HUDEP-2 (cell line): ENCODE results near the gene STK24.

Experiments
- DNase-seq, 76 experiments: peaks; one replicate each; lab custom pipeline; 2025; ENCODE audit not compliant: unreplicated experiment in 76 of 76; lab: John Stamatoyannopoulos, UW

Gene STK24

DNA sequence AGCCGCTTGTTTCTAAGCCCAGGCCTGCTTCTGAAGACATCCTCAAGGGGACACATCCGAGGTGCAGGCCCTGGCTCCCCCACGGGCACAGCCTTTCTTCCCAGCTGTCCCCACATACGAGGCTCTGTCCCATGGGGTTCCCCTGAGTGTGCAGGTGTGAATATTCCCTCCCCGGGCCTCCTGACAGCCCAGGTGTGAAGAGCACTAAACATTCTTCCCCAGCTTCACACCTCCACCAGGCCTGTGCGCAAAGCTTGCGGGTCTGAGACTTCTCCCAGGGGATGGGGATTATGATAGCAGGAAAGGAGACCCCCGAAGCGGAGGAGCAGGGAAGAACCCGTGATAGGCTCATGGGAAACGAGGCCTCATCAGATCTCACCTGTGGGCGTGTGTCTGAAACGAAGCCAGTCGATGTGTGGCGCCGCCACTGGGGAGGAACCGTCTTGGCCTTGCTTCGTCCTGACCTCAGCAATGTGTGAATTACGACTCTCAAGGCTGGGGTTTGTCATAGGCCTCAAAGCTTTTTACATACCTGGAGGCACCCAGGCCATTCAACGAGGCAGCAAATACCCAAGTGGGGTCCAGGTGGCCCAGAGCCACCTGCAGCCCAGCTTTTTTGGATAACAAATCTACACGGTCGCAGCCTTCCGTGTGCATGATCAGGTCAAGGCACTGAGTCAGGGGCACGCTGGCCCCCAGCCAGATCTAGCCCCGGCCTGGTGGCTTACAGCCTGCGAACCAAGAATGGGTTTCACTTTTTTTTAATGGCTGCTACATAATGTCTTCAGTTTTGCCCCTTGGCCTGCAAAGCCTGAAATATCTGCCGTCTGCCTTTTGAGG is 134.3 kb downstream of the STK24 start:
- DNase-seq: no peak

DNA sequence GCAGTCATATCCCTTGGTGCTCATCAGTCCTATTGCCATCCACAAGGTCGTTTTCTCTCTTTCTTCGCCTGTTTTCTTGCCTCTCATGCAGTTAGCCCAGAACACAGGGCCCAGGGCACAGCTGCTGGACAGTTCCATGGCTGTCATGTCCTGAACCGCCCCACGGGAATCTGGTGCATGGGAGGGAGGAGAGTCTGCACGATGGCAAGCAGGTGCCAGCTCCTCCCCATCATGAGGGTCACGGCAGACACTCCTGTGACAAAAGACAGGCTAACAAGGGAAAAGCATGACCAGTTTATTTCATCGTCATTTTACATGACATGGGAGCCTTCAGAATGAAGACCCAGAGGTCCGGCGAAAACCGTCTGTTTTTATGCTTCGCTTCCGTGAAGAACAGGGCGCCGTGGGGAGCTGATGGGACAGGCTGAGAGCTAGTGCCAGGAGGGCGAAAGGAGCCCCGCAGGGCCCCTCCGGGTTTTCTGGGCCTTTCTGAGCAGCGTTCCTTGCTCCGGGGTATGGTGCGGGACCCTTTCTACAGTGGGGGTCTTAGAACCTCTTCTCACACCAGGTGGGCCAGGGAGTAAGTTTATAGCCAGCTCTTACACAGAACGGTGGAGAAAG is 135.7 kb downstream of the STK24 start:
- no peak for DNase-seq

DNA sequence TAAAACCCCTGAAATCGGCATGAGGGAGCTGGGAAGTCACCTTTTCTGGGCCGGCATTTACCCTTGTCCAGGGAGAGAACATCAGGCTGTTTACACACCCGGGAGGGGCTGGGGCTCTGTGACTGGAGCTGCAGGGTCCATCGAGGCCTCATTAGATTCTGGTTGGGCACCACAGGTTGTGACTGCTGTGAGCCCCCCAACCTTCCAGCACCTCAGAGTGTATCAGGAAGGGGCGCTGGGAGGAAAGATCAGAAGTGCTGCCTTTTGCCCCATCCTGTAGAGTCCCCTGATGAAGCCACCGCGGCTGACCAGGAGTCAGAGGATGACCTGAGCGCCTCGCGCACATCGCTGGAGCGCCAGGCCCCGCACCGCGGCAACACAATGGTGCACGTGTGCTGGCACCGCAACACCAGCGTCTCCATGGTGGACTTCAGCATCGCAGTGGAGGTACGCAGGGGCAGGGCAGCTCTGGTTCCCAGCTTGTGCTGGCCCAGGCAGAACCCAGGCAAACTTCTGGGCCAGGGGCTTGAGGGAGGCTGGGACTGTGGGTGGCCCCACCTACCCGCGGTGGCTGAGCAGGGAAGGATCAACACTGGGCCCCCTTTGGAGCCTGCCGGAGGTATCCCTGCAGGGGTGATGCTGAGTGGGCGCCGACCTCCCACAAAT is 136.4 kb downstream of the STK24 start:
- no peak for DNase-seq

DNA sequence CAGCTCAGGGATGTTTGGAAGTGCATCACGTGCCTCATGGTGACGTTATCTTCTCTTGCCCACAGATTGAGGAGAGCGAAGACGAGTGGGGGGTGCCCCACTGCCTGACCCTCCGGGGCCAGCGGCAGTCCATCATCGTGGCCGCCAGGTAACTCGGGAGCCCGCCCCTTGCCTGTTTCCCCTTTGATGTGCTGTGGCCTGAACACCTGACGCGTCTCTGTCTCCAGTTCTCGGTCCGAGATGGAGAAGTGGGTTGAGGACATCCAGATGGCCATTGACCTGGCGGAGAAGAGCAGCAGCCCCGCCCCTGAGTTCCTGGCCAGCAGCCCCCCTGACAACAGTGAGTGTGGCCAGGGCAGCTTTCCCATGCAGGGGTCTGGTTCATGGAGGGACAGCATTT is 137.0 kb downstream of the STK24 start:
- no peak for DNase-seq

DNA sequence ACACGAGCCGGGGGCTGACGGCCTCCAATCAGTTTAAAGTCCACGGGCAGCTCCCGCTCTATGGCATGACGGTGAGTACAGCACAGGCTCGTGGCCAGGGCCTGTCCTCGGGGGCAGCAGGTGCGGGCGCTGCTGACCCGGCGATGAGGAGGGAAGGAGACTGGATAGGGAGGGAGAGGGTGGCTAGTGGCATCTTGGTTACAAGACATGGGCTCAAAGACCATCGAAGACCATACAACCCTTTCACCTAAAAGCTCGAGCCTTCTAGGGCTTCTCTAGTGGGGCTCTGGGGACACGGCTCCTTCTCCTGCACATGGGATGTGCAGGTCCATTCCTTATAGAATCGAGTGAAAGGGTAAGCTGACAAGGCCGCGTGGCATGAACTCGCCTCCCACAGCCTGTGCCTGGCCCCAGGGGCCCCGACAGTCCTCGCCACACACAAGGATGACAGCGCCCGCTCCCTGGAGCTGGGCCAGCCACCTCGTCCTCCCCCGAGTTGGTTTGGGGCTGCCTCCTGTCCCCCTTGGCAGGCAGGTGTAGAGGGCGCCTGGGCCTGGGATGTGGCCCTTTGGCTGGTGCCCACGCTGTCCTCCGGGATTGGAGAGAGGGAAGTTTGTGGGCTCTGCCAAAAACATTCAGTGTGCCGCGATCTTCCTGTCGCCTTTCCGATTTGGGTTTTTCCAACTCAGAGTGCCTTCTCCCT is 137.6 kb downstream of the STK24 start:
- no peak for DNase-seq

DNA sequence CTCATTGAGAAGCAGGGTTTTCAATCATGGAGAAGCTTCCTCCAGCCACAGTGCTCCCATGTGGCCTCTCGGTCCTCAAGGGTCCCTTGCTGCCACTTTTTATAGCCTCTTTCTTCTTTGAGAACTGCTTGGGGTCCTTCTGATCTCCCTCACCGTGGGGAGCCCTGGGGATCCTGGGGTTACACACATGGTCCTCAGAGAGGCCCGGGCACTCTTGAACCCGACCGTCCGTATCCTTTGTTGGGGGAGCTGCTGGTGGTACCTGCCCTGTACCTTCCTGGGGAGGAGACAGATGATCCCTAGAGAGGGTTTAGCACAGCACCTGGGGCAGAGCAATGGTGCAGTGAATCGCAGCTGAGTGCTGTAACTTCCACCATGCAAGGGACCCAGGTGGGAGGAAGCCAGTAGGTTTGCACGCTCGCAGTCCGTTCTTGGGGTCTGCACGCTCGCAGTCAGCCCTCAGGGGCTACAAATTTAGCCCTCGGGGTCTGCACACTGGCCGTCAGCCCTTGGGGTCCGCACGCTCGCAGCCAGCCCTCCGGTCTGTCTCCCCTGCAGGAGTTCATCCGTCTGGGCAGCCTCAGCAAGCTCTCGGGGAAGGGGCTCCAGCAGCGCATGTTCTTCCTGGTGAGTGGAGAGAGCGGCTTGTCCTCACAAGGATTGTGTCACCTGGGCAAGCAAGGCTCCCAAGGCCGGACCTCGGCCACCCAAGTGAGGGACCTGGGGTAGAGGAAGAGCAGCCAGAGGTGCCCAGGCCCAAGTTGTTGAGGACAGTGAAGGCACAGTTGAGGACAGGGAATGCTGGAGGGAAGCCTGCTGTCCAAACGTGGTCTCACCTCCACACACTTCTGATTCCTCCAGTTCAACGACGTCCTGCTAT is 138.4 kb downstream of the STK24 start:
- DNase-seq: no peak

DNA sequence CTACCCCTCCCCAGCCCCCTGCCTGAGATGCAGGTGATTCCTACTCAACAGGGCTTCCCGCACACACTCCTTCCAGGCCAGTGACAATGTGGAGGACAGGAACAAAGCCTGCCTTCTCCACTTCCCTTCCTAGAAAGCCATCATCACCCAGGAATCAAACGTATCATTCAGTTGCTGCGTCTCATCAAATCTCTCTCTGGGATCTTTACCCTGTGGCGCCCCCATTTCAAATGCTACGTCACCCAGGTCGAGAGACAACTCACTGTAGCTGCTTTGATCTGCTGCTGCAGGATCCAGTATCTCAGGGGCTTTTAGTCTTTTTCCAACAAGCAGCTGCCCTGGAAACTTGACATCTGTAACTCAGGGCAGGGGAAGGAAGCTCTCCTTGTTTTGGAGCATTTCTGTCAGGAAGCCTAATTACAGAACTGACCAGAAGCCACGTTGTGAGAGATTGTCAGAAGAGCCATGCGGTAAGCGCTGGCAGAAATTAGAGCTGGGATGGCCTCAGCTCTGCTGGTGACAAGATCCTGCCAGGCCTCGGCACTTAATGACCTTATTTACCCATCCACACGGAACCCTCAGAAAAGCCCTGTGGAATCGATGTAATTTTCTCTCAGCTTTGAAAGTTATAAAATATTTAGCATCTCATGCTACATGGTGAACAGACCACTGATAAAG is 140.5 kb downstream of the STK24 start:
- DNase-seq: no peak

DNA sequence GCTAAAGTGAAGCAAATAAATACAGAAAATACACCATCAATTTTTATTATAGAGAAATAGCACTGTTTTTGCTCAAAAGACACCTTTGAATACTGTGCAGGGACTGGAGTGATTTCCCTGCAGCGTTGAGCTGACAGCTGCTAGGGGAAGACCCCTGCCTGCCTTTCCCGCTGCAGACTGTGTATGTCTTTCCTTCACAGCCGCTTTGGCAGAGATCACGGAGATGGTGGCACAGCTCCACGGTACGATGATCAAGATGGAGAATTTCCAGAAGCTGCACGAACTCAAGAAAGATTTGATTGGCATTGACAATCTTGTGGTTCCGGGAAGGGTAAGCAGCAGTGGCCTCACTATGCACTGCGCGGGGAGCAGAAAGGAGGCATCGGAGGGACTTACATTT is 141.5 kb downstream of the STK24 start:
- no peak for DNase-seq

DNA sequence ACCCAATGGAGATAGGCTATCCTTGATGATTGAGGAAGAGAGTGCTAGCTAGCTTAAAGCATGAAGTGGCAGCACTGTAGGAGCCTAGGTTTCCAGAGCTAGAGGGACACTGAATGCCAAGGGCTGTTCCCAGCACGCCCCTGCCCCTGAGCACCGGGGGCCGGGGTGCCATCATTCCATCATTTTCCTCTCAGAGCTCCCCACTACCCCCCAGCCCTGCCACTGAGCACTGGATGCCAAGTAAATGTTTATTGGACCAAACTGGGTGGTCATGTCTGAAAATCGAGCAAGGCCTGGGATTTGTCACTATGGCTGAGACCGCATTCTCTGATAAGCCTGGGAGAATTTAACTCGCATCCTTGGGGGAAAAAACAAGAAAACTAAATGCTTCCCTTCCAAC is 142.8 kb downstream of the STK24 start:
- DNase-seq: no peak

DNA sequence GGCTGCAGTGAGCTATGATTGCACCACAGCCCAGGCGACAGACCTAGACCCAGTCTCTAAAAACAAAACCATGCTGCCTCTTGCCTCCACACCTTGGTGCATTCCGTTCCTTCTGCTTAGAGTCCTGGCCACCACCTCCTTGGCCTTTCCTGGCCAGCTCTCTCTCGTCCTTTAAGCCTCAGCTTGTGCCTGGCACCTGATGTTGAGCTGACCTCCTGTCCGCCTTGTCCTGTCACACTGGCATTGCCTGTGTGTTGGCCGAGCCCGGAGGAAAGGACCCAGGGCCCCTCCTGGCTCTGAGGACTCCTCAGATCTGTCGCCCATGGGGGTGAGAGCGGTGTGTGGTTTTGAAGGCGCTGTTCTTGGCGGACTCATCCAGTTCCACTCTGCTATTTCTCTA is 143.3 kb downstream of the STK24 start:
- no peak for DNase-seq

DNA sequence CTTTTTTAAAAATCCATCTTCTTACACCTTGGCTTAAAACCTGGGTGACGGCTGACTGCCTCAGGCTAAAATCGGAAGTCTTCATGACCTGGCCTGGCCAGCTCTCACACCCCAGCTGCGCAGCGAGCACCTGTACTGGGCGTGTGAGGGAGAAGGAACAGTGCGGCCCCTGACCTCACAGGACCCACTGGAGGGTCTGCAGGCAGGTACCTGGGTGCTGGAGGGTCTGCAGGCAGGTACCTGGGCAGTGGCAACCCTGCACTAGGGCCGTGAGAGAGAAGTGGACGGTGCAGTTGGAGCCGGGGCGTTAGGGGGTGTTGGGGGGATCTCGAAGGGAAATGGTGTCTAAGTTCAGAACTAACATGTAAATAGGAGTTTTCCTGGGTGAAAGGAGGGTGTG is 144.3 kb downstream of the STK24 start:
- no peak for DNase-seq

DNA sequence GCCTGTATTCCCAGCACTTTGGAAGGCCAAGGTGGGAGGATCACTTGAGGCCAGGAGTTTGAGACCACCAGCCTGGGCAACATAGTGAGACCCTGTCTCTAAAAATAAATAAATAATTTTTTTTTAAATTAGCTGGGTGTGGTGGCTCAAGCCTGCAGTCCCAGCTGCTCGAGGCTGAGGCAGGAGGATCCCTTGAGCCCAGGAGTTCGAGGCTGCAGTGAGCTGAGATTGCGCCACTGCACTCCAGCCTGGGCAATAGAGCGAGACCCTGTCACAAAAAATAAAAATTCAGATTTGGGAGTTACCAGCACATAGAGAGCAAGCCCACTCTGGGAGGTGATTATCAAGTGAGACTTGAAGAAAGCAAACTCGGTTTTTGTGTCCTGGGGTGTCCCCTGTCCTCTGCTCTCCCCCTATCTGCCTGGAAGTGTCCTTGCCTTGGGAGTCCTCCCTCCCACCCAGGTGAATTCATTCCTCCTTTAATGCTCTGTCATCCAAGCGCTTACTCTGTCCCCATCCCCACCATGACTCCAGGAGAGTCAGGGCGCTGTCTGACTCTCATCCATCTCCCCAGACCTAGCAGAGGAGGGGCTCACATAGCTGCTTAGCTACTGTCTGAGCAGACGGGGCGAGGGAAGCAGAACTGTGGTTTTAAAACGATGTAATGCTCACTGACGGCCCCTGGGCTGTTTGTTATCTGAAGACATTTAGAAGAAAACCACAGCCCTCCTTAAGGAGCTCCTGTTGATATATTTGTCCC is 146.8 kb downstream of the STK24 start:
- DNase-seq: no peak

DNA sequence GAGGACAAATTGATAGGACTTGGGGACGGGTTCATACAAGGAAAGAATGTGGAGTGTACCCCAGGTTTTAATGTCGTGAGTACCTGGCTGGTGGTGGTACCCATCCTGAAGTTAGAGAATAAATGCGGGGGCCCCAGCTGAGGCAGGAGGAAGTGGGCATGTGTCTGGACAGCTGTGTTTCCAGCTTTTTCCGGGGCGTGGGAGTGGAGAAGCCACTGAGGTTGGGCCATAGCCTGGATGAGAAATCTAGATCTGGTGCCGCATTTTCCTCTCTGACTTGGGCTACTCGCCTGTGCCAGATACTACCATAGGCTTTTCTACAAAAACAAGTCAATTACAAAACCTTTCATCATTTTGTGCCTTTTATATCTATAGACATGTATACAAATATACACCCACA is 147.4 kb downstream of the STK24 start:
- no peak for DNase-seq

DNA sequence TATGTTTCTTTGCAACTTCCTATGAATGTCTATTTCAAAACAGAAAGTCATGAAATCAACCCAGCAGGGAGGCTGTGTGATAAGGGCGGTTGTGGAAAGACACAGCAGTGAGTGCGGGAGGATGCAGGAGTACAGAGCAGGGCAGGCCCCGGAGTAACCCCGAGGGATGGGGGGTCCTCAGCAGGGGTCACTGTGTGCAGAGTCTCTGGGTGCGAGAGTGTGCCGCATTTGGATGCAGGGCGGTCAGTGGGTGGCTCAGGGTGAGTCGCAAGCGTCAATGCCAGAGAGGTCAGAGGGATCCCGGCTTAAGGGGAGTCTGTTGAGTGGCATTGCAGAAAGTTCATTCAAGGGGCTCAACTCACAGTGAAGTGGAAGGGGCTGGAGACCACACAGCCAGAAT is 147.8 kb downstream of the STK24 start:
- no peak for DNase-seq

DNA sequence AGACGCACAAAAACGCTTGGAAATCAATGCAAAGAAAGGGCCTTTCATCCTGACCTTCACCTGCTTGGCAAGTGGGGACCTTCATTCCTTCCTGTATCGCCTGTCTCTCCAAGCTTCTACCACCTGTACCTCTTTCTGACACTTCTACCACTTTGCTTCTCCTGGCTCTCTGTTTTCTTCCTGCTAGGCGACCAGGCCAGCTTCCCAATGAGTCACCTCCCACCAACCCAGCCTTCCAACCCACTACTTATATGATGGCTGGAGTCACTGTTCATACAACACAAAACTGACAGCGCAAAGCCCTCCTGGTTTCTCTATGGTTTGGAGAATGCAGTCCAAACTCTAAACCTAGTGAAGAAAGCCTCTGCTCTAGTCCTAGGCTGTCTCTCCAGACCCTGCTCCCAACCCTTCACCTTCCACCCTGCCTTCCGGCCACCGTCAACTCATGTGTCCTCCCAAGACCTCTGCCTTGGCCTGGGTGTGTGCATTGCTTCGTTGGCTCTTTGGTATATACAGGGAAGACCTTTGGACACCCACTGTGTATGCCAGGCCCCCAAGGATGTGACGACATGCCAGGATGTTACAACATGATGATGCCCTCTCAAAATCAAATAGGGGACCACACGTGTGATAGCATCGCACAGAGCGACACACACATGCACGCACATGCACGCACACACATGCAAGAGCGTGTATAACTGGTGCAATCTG is 148.5 kb downstream of the STK24 start:
- no peak for DNase-seq

DNA sequence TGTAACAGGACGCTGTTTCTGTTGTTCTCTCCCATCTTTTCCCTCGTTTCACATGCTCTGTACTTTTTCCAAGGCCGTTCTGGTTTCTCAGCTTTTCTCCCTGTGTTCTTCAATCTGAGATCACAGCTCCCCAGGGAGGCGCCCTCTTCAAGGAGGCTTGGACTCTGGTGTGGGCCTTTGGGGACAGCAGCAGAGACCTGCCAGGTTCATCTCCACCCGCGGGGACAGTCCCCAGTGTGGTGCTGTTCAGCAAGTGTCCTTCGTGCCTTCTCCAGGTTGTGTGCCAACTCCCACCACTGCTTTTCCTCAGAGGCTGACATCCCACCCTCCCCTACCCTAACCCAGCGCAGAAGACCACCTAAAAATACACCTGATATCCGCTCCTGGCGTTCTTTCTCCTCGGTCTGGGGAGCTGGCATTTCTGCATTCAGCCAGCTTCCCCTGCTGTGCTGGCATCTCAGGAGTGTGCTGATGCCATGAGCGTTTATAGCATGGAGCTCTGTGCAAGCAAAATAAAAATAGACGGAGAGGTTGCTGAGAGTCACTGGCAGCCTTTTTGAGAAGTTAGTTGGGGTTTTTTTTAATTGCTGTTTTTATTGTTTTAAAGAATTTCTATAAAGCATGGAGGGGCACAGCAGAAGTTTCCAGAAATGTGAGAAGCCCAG is 149.4 kb downstream of the STK24 start:
- DNase-seq: no peak

DNA sequence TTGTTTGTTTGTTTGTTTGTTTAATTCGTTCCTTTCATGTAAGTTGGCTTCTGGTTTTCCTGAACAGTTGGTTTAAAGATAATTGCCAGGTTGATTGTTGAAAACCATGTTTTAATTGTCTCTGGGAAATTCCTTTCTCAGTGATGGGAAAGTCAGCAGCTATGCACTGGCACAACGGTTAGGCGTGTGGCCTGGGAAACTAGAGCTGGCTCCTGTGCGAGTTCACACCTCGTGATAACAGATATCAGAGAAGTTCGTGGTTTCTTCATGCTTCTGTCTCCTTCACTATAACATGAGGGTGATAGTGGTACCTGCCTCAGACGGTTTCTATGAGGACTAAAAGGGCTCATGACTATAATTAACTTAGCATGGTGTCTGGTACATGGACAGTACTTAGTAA is 153.5 kb downstream of the STK24 start:
- no peak for DNase-seq

DNA sequence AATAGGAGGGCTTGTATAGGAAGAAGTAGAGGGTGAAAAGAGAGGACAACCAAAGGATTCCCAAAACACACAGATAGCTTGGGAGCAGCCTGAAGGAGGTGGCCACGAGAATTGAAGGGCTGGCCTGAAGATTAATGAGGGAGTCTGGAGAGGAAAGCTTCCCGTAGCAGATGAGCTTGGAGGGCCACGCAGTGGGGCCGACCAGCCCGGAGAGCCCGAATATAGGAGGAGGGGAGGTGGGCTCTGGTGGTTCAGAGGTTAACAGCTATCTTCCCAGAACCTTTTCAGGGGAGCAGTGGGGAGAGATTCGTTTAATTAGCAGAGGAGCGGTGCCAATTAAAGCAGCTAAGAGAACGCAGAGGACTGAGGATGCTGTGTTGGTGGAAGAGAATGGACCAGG is 154.9 kb downstream of the STK24 start:
- DNase-seq: no peak
